A673 (cell line): ENCODE measurements around the gene MEPE.

ENCODE experiments used
- EZH2 ChIP-seq: fragments of 200-600 bp; sonication (generic); IDR thresholded peaks from 2 replicates; pipeline ENCODE4 v1.6.1; 2017; ENCODE audit warnings: borderline replicate concordance, low read depth, mild to moderate bottlenecking, mixed read lengths, antibody characterized with exemption, low read length; ENCODE audit not compliant: poor library complexity, severe bottlenecking
- TF ChIP-seq, protein P1 (sequence below): fragments of 300-800, 200-600 bp; sonication (generic); conservative IDR thresholded peaks from 2 replicates; pipeline ENCODE4 v1.5.1; 2017; ENCODE audit warnings: low read depth, mild to moderate bottlenecking, antibody characterized with exemption, low read length, moderate library complexity, mixed read lengths

- TF ChIP-seq, protein P1, sequence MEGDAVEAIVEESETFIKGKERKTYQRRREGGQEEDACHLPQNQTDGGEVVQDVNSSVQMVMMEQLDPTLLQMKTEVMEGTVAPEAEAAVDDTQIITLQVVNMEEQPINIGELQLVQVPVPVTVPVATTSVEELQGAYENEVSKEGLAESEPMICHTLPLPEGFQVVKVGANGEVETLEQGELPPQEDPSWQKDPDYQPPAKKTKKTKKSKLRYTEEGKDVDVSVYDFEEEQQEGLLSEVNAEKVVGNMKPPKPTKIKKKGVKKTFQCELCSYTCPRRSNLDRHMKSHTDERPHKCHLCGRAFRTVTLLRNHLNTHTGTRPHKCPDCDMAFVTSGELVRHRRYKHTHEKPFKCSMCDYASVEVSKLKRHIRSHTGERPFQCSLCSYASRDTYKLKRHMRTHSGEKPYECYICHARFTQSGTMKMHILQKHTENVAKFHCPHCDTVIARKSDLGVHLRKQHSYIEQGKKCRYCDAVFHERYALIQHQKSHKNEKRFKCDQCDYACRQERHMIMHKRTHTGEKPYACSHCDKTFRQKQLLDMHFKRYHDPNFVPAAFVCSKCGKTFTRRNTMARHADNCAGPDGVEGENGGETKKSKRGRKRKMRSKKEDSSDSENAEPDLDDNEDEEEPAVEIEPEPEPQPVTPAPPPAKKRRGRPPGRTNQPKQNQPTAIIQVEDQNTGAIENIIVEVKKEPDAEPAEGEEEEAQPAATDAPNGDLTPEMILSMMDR, result no peak
- TF ChIP-seq EZH2, result no peak
Measured at GRCh38 chr4:87823200-87823599, 9.6 kb upstream of the MEPE start.
